ENCODE results near the gene METTL16.

Gene METTL16

DNA sequence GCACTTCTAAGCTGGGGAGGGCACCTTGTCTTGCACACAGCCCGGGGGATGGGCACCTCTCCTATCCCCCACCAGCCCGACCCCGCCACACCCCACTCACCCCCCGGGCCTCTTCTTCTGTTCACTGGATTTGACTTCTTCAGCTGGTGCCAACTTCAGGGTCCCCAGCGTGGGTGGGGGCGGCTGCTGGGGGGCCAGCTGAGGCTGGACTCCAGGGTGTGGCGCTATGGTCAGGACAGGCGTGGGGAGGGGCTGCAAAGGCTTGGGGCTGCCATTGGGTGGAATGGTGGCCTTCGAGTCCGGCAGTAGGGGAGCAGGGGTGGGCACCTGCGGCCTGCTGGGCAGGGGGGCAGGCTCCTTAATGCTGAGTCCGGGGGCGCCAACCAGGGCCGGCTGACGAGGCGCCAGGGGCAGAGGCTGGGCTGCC is 116.9 kb downstream of the METTL16 start:
- H3K4me1 ChIP-seq (ENCODE audit: control insufficient read depth, insufficient read depth, low read length) = peaks cover 47% of the 10 kb centered on the region
- no peaks in the 10 kb centered on the region for H3K9me3 ChIP-seq (ENCODE audit: control insufficient read depth, insufficient read depth, low read depth, low read length)
- 0 out of 2 replicates have a peak overlapping the region, but pooled peaks have one; percentile 54 for H3K4me3 ChIP-seq (ENCODE audit: low read depth, low read length)
- no peak overlapping the region for H3K27ac ChIP-seq (ENCODE audit: low read depth, low read length)
- H3K9ac ChIP-seq (ENCODE audit: low read length) = no peak overlapping the region
- no peaks in the 10 kb centered on the region for H3K27me3 ChIP-seq (ENCODE audit: control insufficient read depth, insufficient read depth, low read length)
- no peaks in the 10 kb centered on the region for H3K36me3 ChIP-seq (ENCODE audit: control insufficient read depth, insufficient read depth, low read length)

- no peaks in the 10 kb centered on the region for H3K27me3 ChIP-seq (ENCODE audit: control insufficient read depth, insufficient read depth, low read length)
- peaks cover 47% of the 10 kb centered on the region for H3K4me1 ChIP-seq (ENCODE audit: control insufficient read depth, insufficient read depth, low read length)
- H3K4me3 ChIP-seq (ENCODE audit: low read depth, low read length) = peak overlapping the region; percentile 54
- no peaks in the 10 kb centered on the region for H3K9me3 ChIP-seq (ENCODE audit: control insufficient read depth, insufficient read depth, low read depth, low read length)
- H3K27ac ChIP-seq (ENCODE audit: low read depth, low read length) = no peak overlapping the region
- no peaks in the 10 kb centered on the region for H3K36me3 ChIP-seq (ENCODE audit: control insufficient read depth, insufficient read depth, low read length)
- H3K9ac ChIP-seq (ENCODE audit: low read length) = peak overlapping the region; percentile 52
Observed at GRCh38 chr17:2393954-2394749, 117.5 kb downstream of the METTL16 start.

DNA sequence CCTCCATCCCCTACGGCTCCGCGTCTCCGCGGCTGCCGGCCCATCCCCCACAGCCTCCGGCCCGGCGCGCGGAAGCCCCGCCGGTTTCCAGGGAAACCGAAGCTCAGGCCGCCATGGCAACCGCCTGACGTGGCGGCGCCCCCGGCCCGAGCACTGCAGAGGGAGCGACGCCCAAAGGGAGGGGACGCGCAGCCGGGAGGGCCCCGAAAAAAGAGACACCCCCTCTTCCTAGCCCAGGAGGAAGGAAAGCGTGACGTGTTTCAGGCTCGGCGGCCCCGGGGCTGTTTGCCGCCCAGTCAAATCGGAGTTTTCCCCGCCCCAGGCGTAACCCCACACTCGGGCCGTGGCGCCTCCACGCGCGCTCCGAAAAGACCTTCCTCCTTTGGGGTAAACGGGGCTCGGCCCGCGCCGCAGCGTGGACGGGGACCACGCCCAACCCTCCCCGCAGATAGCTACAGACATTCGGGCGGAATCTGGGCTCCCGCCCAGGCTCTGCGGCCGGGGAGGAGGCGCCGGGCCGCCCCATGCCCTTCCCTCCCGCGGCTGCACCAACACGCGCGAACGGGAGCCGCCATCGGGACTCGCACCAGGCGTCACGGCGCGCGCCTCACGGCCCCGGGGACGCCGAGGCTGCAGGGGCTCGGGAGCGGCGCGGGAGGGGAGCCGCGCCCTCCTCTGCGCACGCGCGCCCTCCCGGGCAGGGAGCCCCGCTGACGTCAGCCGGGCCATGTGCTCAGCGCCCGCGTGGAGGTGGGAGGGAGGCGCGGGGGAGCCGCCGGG is 118.3 kb downstream of the METTL16 start:
- peak overlapping the region; percentile 99 for H3K27ac ChIP-seq (ENCODE audit: low read depth, low read length)
- no peaks in the 10 kb centered on the region for H3K27me3 ChIP-seq (ENCODE audit: control insufficient read depth, insufficient read depth, low read length)
- H3K9me3 ChIP-seq (ENCODE audit: control insufficient read depth, insufficient read depth, low read depth, low read length) = no peaks in the 10 kb centered on the region
- peaks cover 44% of the 10 kb centered on the region for H3K4me1 ChIP-seq (ENCODE audit: control insufficient read depth, insufficient read depth, low read length)
- H3K9ac ChIP-seq (ENCODE audit: low read length) = peak overlapping the region; percentile 99
- H3K4me3 ChIP-seq (ENCODE audit: low read depth, low read length) = peak overlapping the region; percentile 94
- no peaks in the 10 kb centered on the region for H3K36me3 ChIP-seq (ENCODE audit: control insufficient read depth, insufficient read depth, low read length)

GRCh38 chr17:2392252-2393173 is 119.2 kb downstream of the METTL16 start:
- peak overlapping the region; percentile 73 for H3K9ac ChIP-seq (ENCODE audit: low read length)
- H3K36me3 ChIP-seq (ENCODE audit: control insufficient read depth, insufficient read depth, low read length) = no peaks in the 10 kb centered on the region
- peak overlapping the region; percentile 99; the same call in 1 of the 2 replicates for H3K27ac ChIP-seq (ENCODE audit: low read depth, low read length)
- peak overlapping the region; percentile 94 for H3K4me3 ChIP-seq (ENCODE audit: low read depth, low read length)
- H3K9me3 ChIP-seq (ENCODE audit: control insufficient read depth, insufficient read depth, low read depth, low read length) = no peaks in the 10 kb centered on the region
- H3K27me3 ChIP-seq (ENCODE audit: control insufficient read depth, insufficient read depth, low read length) = no peaks in the 10 kb centered on the region
- peaks cover 36% of the 10 kb centered on the region for H3K4me1 ChIP-seq (ENCODE audit: control insufficient read depth, insufficient read depth, low read length)

GRCh38 chr17:2391597-2392251 is 120.0 kb downstream of the METTL16 start:
- Histone ChIP-seq H3K4me3 (ENCODE audit: low read depth, low read length) (peak overlapping the region; percentile 94), H3K27me3 (ENCODE audit: control insufficient read depth, insufficient read depth, low read length) (no peaks in the 10 kb centered on the region), H3K9ac (ENCODE audit: low read length) (peak overlapping the region; percentile 73), H3K9me3 (ENCODE audit: control insufficient read depth, insufficient read depth, low read depth, low read length) (no peaks in the 10 kb centered on the region), H3K36me3 (ENCODE audit: control insufficient read depth, insufficient read depth, low read length) (peaks cover 5% of the 10 kb centered on the region; the same call in 1 of the 2 replicates), H3K27ac (ENCODE audit: low read depth, low read length) (no peak overlapping the region), H3K4me1 (ENCODE audit: control insufficient read depth, insufficient read depth, low read length) (peaks cover 30% of the 10 kb centered on the region)

- Histone ChIP-seq H3K4me1 (ENCODE audit: control insufficient read depth, insufficient read depth, low read length) (peaks cover 20% of the 10 kb centered on the region), H3K9ac (ENCODE audit: low read length) (no peak overlapping the region), H3K9me3 (ENCODE audit: control insufficient read depth, insufficient read depth, low read depth, low read length) (no peaks in the 10 kb centered on the region), H3K36me3 (ENCODE audit: control insufficient read depth, insufficient read depth, low read length) (peaks cover 5% of the 10 kb centered on the region; the same call in 1 of the 2 replicates), H3K4me3 (ENCODE audit: low read depth, low read length) (no peak overlapping the region), H3K27me3 (ENCODE audit: control insufficient read depth, insufficient read depth, low read length) (no peaks in the 10 kb centered on the region), H3K27ac (ENCODE audit: low read depth, low read length) (no peak overlapping the region)
Observed at GRCh38 chr17:2390199-2390836, 121.4 kb downstream of the METTL16 start.

DNA sequence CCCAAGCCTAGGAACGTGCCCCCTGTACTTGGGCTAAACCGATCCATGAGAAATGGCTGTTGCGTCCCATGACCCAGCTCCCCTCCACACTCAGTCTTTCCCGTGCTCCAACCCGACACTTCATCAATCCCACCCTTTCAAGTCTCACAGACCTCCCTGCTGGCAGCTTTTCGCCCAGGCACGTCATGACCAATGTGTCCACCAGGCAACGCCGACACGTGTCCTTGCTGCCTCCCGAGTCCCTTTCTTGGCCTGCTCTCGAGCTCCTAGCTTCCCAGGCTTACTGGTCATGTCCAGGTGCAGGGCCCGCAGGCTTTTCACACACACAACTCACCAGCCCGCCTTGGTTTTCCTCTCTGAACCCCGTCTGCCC is 123.0 kb downstream of the METTL16 start:
- H3K36me3 ChIP-seq (ENCODE audit: control insufficient read depth, insufficient read depth, low read length) = peaks cover 5% of the 10 kb centered on the region; the same call in 1 of the 2 replicates
- H3K9me3 ChIP-seq (ENCODE audit: control insufficient read depth, insufficient read depth, low read depth, low read length) = no peaks in the 10 kb centered on the region
- H3K27ac ChIP-seq (ENCODE audit: low read depth, low read length) = no peak overlapping the region
- H3K4me1 ChIP-seq (ENCODE audit: control insufficient read depth, insufficient read depth, low read length) = peaks cover 24% of the 10 kb centered on the region
- no peak overlapping the region for H3K9ac ChIP-seq (ENCODE audit: low read length)
- H3K4me3 ChIP-seq (ENCODE audit: low read depth, low read length) = no peak overlapping the region
- no peaks in the 10 kb centered on the region for H3K27me3 ChIP-seq (ENCODE audit: control insufficient read depth, insufficient read depth, low read length)

DNA sequence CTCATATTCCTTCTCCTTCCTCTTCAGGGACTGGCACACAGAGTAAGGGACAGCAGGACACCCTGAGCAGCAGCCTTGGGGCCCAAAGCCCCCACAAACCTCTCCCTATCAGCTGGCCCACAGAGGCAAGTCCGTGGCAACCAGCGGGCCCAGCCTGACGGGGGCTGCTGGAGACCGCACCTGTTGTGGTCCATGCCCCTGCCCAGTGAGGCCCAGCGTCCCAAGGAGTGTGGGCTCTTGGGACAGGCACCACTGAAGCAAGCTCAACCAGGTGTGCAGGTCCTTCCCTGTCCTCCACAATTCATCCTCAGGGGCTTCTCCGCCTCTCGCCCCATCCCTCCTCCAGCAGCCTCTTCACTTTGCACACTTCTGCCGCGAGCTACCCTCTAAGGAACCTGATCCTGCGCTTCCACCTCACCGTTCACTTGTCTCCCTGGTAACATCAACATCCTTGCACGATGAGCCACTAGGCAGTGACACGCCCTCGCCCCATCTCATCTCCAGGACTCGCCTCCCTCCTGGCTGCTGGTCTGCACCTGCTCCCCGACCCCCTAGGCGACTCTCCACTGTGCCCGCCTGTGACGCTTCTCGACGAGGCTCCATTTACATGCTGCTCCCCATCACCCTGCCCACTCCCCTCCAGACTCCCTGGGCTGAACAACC is 123.5 kb downstream of the METTL16 start:
- H3K27ac ChIP-seq (ENCODE audit: low read depth, low read length) = no peak overlapping the region
- H3K4me3 ChIP-seq (ENCODE audit: low read depth, low read length) = no peak overlapping the region
- H3K9me3 ChIP-seq (ENCODE audit: control insufficient read depth, insufficient read depth, low read depth, low read length) = no peaks in the 10 kb centered on the region
- peaks cover 28% of the 10 kb centered on the region for H3K4me1 ChIP-seq (ENCODE audit: control insufficient read depth, insufficient read depth, low read length)
- H3K9ac ChIP-seq (ENCODE audit: low read length) = no peak overlapping the region
- H3K27me3 ChIP-seq (ENCODE audit: control insufficient read depth, insufficient read depth, low read length) = no peaks in the 10 kb centered on the region
- peaks cover 5% of the 10 kb centered on the region; the same call in 1 of the 2 replicates for H3K36me3 ChIP-seq (ENCODE audit: control insufficient read depth, insufficient read depth, low read length)

DNA sequence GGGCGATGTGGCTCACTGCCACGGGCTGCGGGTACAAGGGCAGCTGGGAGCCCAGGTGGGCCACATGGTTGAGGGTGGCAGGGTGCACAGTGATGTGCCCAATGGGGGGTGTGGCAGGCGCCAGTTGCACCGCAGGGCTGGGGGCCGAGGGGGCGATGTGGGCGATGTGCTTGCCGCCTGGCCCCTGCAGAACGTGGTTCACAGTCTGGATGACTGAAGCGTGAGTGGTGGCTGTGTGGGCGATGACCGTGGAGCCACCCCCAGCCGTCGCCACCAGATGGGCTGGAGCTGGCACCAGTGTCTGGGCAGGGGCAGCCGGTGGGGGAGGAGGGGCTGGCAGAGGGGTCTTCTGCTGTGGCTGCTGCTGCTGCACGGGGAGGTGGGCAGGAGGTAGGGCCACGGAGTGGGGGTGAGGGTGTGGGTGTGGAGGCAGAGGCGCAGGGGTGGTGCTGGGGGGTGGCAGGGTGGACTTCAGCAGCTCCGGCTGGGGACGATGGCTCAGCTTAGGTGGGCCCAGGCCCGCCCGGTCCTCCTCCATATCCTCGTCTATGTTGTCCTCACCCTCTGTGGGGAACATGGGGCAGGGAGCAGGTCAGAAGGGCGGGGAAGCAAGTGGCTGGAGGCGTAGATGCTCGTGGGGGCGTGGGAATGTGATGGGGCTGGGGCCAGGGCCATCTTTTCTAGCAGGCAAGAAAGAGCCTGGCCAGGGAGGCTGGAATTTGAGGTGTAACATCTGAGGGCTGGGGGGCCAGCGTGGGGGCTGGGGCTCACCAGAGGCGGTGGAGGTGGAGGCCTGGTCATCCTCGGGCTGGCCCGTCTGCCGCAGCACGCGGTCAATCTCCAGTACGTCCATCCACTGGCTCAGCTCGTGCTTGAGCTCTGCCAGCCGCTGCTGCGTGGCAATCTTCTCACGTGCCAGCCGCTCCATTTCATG is 124.3 kb downstream of the METTL16 start:
- H3K9me3 ChIP-seq (ENCODE audit: control insufficient read depth, insufficient read depth, low read depth, low read length) = no peaks in the 10 kb centered on the region
- peaks cover 27% of the 10 kb centered on the region for H3K4me1 ChIP-seq (ENCODE audit: control insufficient read depth, insufficient read depth, low read length)
- no peaks in the 10 kb centered on the region for H3K27me3 ChIP-seq (ENCODE audit: control insufficient read depth, insufficient read depth, low read length)
- H3K27ac ChIP-seq (ENCODE audit: low read depth, low read length) = no peak overlapping the region
- H3K9ac ChIP-seq (ENCODE audit: low read length) = no peak overlapping the region
- H3K4me3 ChIP-seq (ENCODE audit: low read depth, low read length) = no peak overlapping the region
- H3K36me3 ChIP-seq (ENCODE audit: control insufficient read depth, insufficient read depth, low read length) = peaks cover 5% of the 10 kb centered on the region; the same call in 1 of the 2 replicates
